HepG2 (cell line): Measurements from ENCODE around the gene RECQL5. TPM values are rescaled to one million over a fixed set of nuclear protein-coding genes. Genes with fewer than 3 reads are reported as not detected.
"Not testable (repeated sequence)": the region's sequence is repeated elsewhere in the genome, so short reads cannot be mapped to it uniquely, and the experiment has no call there.

Experiments
- ATAC-seq: fragments of 200-7000 bp; cut with Tn5 transposase; 3 replicates; pipeline ENCODE4 v1.9.1; 2020; ENCODE audit warnings: mild to moderate bottlenecking, moderate library complexity
- BruUV-seq: library from RNA; stranded (reverse); fragments of 400-500 nt; replicated peaks from 2 replicates; lab custom pipeline; 2021; lab: Mats Ljungman, UMichigan
- CTCF ChIA-PET: fragments of 300-600 bp; formaldehyde crosslinking; extraction: SDS; loops from one replicate; lab custom pipeline; 2021; ENCODE audit warnings: low total read pairs, inconsistent platforms, low intra/inter-chr PET ratio; lab: Yijun Ruan, JAX
- POLR2A ChIA-PET: fragments of 350-600 bp; sonication (Branson Sonifier 250); formaldehyde crosslinking; loops from one replicate; lab custom pipeline; 2020; ENCODE audit warnings: antibody characterized with exemption, inconsistent platforms; lab: Yijun Ruan, JAX
- DNase-seq: peaks from one replicate; pipeline ENCODE4 v3.0.0-alpha.2; 2015; ENCODE audit warnings: low spot score
- FAIRE-seq: peaks from 3 replicates; lab custom pipeline; 2011; peaks lifted over from hg19 to GRCh38; lab: Jason Lieb, UNC
- H2AFZ ChIP-seq: one replicate; pipeline ENCODE4 v1.6.1; 2011; ENCODE audit warnings: low read length, inconsistent platforms
- H3K27ac ChIP-seq: fragments of 300-600 bp; 3 replicates; pipeline ENCODE4 v1.8.0; 2011; ENCODE audit warnings: mixed run types, mild to moderate bottlenecking, mixed read lengths, low read length, inconsistent platforms; ENCODE audit not compliant: insufficient read depth; ENCODE audit errors: extremely low read length
- H3K27me3 ChIP-seq, 2 experiments: fragments of 200-600 bp in 1 of 2; 2 replicates in 1 of 2; 3 replicates in 1 of 2; pipeline versions ENCODE4 v1.6.0 to v1.8.0; 2011; ENCODE audit warnings: low read length in 2 of 2, mild to moderate bottlenecking in 2 of 2, moderate library complexity in 2 of 2, inconsistent platforms in 1 of 2; ENCODE audit not compliant: insufficient read depth in 2 of 2, control insufficient read depth in 1 of 2
- H3K36me3 ChIP-seq, 2 experiments: fragments of 200-600 bp in 1 of 2; replicated peaks in 1 of 2; 2 replicates in 1 of 2; 3 replicates in 1 of 2; pipeline versions ENCODE4 v1.5.1 to v1.8.0; 2011; ENCODE audit warnings: low read length in 2 of 2, inconsistent platforms in 1 of 2; ENCODE audit not compliant: insufficient read depth in 2 of 2, control insufficient read depth in 1 of 2
- H3K4me1 ChIP-seq: 2 replicates; pipeline ENCODE4 v1.5.1; 2012; ENCODE audit warnings: low read length, inconsistent platforms; ENCODE audit not compliant: insufficient read depth
- H3K4me2 ChIP-seq: 2 replicates; pipeline ENCODE4 v1.6.0; 2011; ENCODE audit warnings: low read depth, low read length, inconsistent platforms
- H3K4me3 ChIP-seq, 3 experiments: fragments of 200-600 bp in 1 of 3; sonication (generic), shearing (Covaris generic) in 1 of 3; replicated peaks in 1 of 3; 2 replicates each; pipeline ENCODE4 v1.5.1; 2011 to 2016; ENCODE audit warnings: low read length in 3 of 3, inconsistent platforms in 2 of 3, low read depth in 2 of 3, mild to moderate bottlenecking in 2 of 3, control low read depth in 1 of 3, mixed read lengths in 1 of 3; ENCODE audit not compliant: insufficient read depth in 1 of 3
- H3K79me2 ChIP-seq: one replicate; pipeline ENCODE4 v1.6.1; 2011; ENCODE audit warnings: low read length, inconsistent platforms; ENCODE audit not compliant: insufficient read depth
- H3K9ac ChIP-seq: 2 replicates; pipeline ENCODE4 v1.6.0; 2011; ENCODE audit warnings: mild to moderate bottlenecking, low read depth, low read length, inconsistent platforms; ENCODE audit not compliant: insufficient read depth
- H3K9me3 ChIP-seq: 2 replicates; pipeline ENCODE4 v1.5.1; 2012; ENCODE audit warnings: mild to moderate bottlenecking, low read length
- H4K20me1 ChIP-seq: 2 replicates; pipeline ENCODE4 v1.6.0; 2011; ENCODE audit warnings: inconsistent platforms, mild to moderate bottlenecking, low read length, moderate library complexity; ENCODE audit not compliant: insufficient read depth
- HES4 ChIP-seq: sonication (generic); formaldehyde crosslinking; IDR thresholded peaks from 2 replicates; pipeline ENCODE4 v1.9.0; 2021; ENCODE audit warnings: mild to moderate bottlenecking, missing genetic modification reagents, borderline replicate concordance
- HNRNPL ChIP-seq: fragments of 200-400 bp; formaldehyde crosslinking; IDR thresholded peaks from 2 replicates; pipeline ENCODE4 v1.6.1; 2017; ENCODE audit warnings: mild to moderate bottlenecking, low read depth, low read length
- ZFP36L2 ChIP-seq: sonication (generic); formaldehyde crosslinking; IDR thresholded peaks from 2 replicates; pipeline ENCODE4 v1.4.0; 2020; ENCODE audit warnings: missing genetic modification reagents
- ZNF441 ChIP-seq: sonication (generic); formaldehyde crosslinking; IDR thresholded peaks from 2 replicates; pipeline ENCODE4 v1.7.0; 2021; ENCODE audit warnings: missing genetic modification reagents, borderline replicate concordance
- ZNF572 ChIP-seq: sonication (generic); formaldehyde crosslinking; IDR thresholded peaks from 2 replicates; pipeline ENCODE4 v1.5.1; 2020; ENCODE audit warnings: mild to moderate bottlenecking, missing genetic modification reagents
- ZNF768 ChIP-seq: sonication (generic); formaldehyde crosslinking; IDR thresholded peaks from 2 replicates; pipeline ENCODE4 v1.4.0; 2020; ENCODE audit warnings: missing genetic modification reagents
- ZNF773 ChIP-seq: sonication (generic); formaldehyde crosslinking; IDR thresholded peaks from 2 replicates; pipeline ENCODE4 v1.4.0; 2020; ENCODE audit warnings: missing genetic modification reagents, borderline replicate concordance
- ZNF776 ChIP-seq: sonication (generic); formaldehyde crosslinking; IDR thresholded peaks from 2 replicates; pipeline ENCODE4 v1.4.0; 2020; ENCODE audit warnings: mild to moderate bottlenecking, missing genetic modification reagents
- WGBS: methylation state at CpG from one replicate; pipeline ENCODE4 v1.1.6; 2017; ENCODE audit warnings: low lambda C conversion rate; 5-methylcytosine and 5-hydroxymethylcytosine counted together
- in situ Hi-C: cut with HindIII; loops from 2 replicates; pipeline ENCODE4 v1.10.0; 2017; ENCODE audit warnings: low pct_unique_long_range_greater_than_20kb; ENCODE audit not compliant: extremely low pct_ligation_motif_present
- intact Hi-C: fragments of 100-400 bp; cut with micrococcal nuclease; formaldehyde crosslinking; loops from one replicate; pipeline ENCODE4 v1.10.0; 2022; ENCODE audit not compliant: unreplicated experiment
- polyA plus RNA-seq, 8 experiments: library from polyadenylated mRNA; depleted of rRNA in 3 of 8; stranded (reverse) in 7 of 8; unstranded in 1 of 8; fragments of >200 nt; fragmentation: Illumina TruSeq in 4 of 8; extraction: Trizol in 4 of 8; gene quantifications; 2 replicates each; pipeline versions ENCODE4 v1.2.1 to v1.2.3, GENCODE V29; 2011 to 2016; ENCODE audit warnings: low read depth in 4 of 8, missing spikeins in 1 of 8, mixed read lengths in 1 of 8; ENCODE audit not compliant: insufficient read depth in 1 of 8
- total RNA-seq, 5 experiments: library from RNA; depleted of rRNA; stranded (reverse); fragments of >200 nt; fragmentation: Illumina TruSeq; extraction: Trizol; gene quantifications; 2 replicates each; pipeline ENCODE4 v1.2.3, GENCODE V29; 2016; ENCODE audit warnings: low read depth in 1 of 5
- TF ChIP-seq, protein P1 (sequence below): sonication (generic); formaldehyde crosslinking; IDR thresholded peaks from 2 replicates; pipeline ENCODE4 v1.4.0; 2020; ENCODE audit warnings: missing genetic modification reagents, low read depth, mild to moderate bottlenecking, borderline replicate concordance
- TF ChIP-seq, protein P2 (sequence below): sonication (generic); formaldehyde crosslinking; IDR thresholded peaks from 2 replicates; pipeline ENCODE4 v1.4.0; 2020; ENCODE audit warnings: missing genetic modification reagents, mild to moderate bottlenecking, borderline replicate concordance

The RECQL5 gene
- total and polyA plus RNA-seq, 2 of the 13 experiments (the other 11 are each of a cell fraction or from before 2014, with no cell fraction given) = 27.7 to 32.0 TPM

DNA sequence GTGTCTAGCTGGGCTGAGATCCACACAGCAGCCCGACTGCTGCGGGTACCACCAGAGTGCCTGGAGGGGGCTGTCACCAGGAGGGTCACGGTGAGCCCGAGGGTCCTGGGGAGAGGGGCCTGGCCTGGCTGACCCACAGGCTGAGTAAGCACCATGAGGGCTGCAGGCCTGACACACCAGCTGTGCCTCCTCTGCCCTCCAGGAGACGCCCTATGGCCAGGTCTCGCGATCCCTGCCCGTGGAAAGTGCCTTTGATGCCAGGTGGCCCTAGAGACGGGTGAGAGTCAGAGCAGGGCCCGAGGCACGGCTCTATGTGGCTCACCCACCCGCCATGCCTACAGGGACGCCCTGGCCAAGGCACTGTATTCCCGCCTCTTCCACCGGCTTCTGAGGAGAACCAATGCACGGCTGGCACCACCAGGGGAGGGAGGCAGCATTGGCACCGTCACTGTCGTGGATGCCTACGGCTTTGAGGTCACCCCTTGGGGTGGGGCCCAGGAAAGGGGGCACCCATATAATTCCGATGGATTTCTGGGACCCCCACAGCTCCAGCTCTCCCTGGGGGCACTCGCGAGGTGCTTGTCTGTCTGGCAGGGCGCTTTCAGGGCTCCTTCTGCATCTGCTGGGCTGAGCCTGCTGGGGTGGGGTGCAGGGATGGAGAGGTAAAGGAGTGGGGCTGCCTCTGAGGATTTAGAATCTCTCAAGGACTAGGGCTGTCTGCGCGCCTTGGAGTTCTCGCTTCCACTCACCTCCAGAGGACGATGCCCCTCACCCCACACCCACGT lies 72.3 kb downstream of the RECQL5 start (continued):
- TF ChIP-seq, protein P1, sequence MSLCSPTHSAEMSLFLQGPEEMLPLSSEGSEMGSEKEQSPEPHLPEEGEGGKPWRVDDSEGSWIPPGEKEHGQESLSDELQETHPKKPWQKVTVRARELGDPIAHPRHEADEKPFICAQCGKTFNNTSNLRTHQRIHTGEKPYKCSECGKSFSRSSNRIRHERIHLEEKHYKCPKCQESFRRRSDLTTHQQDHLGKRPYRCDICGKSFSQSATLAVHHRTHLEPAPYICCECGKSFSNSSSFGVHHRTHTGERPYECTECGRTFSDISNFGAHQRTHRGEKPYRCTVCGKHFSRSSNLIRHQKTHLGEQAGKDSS (CRISPR knock-in tag) = no peak
- no peak for TF ChIP-seq ZNF768 (CRISPR knock-in tag)
- TF ChIP-seq ZFP36L2 (CRISPR knock-in tag) = no peak
- TF ChIP-seq HNRNPL = peak; percentile 91
- no peak for TF ChIP-seq ZNF773 (CRISPR knock-in tag)
- TF ChIP-seq HES4 = 0 out of 2 replicates have a peak, but pooled peaks have one; percentile 28
- TF ChIP-seq ZNF776 (CRISPR knock-in tag) = no peak
- TF ChIP-seq ZNF572 (CRISPR knock-in tag) = peak; percentile 64; the same call in 1 of the 2 replicates

DNA sequence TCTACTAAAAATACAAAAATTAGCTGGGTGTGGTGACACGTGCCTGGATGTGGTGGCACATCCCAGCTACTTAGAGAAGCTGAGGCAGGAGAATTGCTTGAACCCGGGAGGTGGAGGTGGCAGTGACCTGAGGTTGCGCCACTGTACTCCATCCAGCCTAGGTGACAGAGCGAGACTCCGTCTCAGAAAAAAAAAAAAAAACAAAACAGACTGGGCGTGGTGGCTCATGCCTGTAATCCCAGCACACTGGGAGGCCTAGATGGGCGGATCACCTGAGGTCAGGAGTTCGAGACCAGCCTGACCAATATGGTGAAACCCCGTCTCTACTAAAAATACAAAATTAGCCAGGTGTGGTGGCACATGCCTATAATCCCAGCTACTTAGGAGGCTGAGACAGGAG lies 73.5 kb downstream of the RECQL5 start:
- WGBS = 12% methylated on average over 9 of the region's 9 CpGs
- not testable (repeated sequence) for DNase-seq, H3K4me3 ChIP-seq, BruUV-seq, H3K27ac ChIP-seq, H4K20me1 ChIP-seq, H3K9me3 ChIP-seq, H3K4me2 ChIP-seq, H3K79me2 ChIP-seq
- H3K4me1 ChIP-seq = peaks cover 29% of the 10 kb centered on the region
- POLR2A ChIA-PET = interaction anchor here (1.1 kb wide), 1 partner anchor 148 kb away, joined by 3 read pairs; no protein-coding TSS in a partner anchor
- TF ChIP-seq, protein P2, sequence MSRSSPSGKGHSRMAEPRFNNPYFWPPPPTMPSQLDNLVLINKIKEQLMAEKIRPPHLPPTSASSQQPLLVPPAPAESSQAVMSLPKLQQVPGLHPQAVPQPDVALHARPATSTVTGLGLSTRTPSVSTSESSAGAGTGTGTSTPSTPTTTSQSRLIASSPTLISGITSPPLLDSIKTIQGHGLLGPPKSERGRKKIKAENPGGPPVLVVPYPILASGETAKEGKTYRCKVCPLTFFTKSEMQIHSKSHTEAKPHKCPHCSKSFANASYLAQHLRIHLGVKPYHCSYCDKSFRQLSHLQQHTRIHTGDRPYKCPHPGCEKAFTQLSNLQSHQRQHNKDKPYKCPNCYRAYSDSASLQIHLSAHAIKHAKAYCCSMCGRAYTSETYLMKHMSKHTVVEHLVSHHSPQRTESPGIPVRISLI (CRISPR knock-in tag) = 0 out of 2 replicates have a peak, but pooled peaks have one; percentile 40
- peak; percentile 89 for TF ChIP-seq ZNF441 (CRISPR knock-in tag)
- TF ChIP-seq, all 625 proteins: peak for 2; not testable (repeated sequence) for 623
- H3K9ac ChIP-seq, ATAC-seq, H2AFZ ChIP-seq, intact Hi-C loops, H3K36me3 ChIP-seq, FAIRE-seq: not testable (repeated sequence)
- peaks cover 22 to 42% of the 10 kb centered on the region in 2 experiments for H3K27me3 ChIP-seq
- in situ Hi-C loops = loop anchor here (10.0 kb wide), 1 partner anchor 169 kb away; no protein-coding TSS in a partner anchor
- CTCF ChIA-PET = interaction anchor here (1.6 kb wide), 1 partner anchor 39 kb away, joined by 4 read pairs; the partner anchor contains the start of gene SMIM5
